K562 (cell line): ENCODE results near the gene XIRP1. TPM values are rescaled to one million over a fixed set of nuclear protein-coding genes. Genes with fewer than 3 reads are reported as not detected.

Source experiments
- CBFA2T2 ChIP-seq: fragments of 450-650 bp; conservative IDR thresholded peaks from 2 replicates; pipeline ENCODE4 v1.6.1; 2017; ENCODE audit warnings: mild to moderate bottlenecking
- CBFA2T3 ChIP-seq: fragments of 450-650 bp; IDR thresholded peaks from 2 replicates; pipeline ENCODE4 v1.6.1; 2017
- CREM ChIP-seq: IDR thresholded peaks from 2 replicates; pipeline ENCODE4 v1.6.1; 2014; ENCODE audit warnings: antibody characterized with exemption, low read depth
- FOXP1 ChIP-seq: sonication (generic); formaldehyde crosslinking; IDR thresholded peaks from 2 replicates; pipeline ENCODE4 v1.8.0; 2022; ENCODE audit warnings: mild to moderate bottlenecking, missing genetic modification reagents
- HDAC6 ChIP-seq: IDR thresholded peaks from 2 replicates; pipeline ENCODE4 v1.6.1; 2012; ENCODE audit warnings: low read depth, mild to moderate bottlenecking, control low read depth, inconsistent platforms, low read length, moderate library complexity
- HIVEP1 ChIP-seq: fragments of 250-450 bp; sonication (Bioruptor Pico); IDR thresholded peaks from 2 replicates; pipeline ENCODE4 v1.4.0; 2020; ENCODE audit warnings: mild to moderate bottlenecking
- NFE2 ChIP-seq: IDR thresholded peaks from 2 replicates; pipeline ENCODE4 v1.6.1; 2014; ENCODE audit warnings: antibody characterized with exemption, low read depth
- PPARD ChIP-seq: fragments of 250-450 bp; sonication (Bioruptor Pico); IDR thresholded peaks from 2 replicates; pipeline ENCODE4 v1.8.0; 2022; ENCODE audit warnings: inconsistent platforms, mild to moderate bottlenecking, moderate library complexity
- RBBP5 ChIP-seq: fragments of 200-600 bp; sonication (generic); IDR thresholded peaks from 2 replicates; pipeline ENCODE4 v1.6.1; 2012; ENCODE audit warnings: borderline replicate concordance, mild to moderate bottlenecking, low read length, control low read depth, inconsistent platforms; ENCODE audit not compliant: insufficient read depth, poor library complexity, severe bottlenecking
- RBM25 ChIP-seq: fragments of 200-400 bp; formaldehyde crosslinking; IDR thresholded peaks from 2 replicates; pipeline ENCODE4 v1.6.1; 2018; ENCODE audit warnings: low read length, low read depth, moderate library complexity; ENCODE audit not compliant: severe bottlenecking
- STAT5A ChIP-seq: IDR thresholded peaks from 2 replicates; pipeline ENCODE4 v1.6.1; 2012; ENCODE audit warnings: low read length, inconsistent platforms, borderline replicate concordance
- TAF1 ChIP-seq: IDR thresholded peaks from 2 replicates; pipeline ENCODE4 v1.6.1; 2011; ENCODE audit warnings: mild to moderate bottlenecking, low read length, moderate library complexity; ENCODE audit not compliant: insufficient read depth, control insufficient read depth, severe bottlenecking; ENCODE audit errors: extremely low read depth
- VEZF1 ChIP-seq: fragments of 200-800 bp; sonication (Bioruptor generic); IDR thresholded peaks from 2 replicates; pipeline ENCODE4 v1.6.1; 2017; ENCODE audit warnings: missing genetic modification characterization, missing compliant biosample characterization
- ZBTB33 ChIP-seq: sonication (generic); formaldehyde crosslinking; IDR thresholded peaks from 2 replicates; pipeline ENCODE4 v1.8.1; 2023; ENCODE audit warnings: mild to moderate bottlenecking, missing genetic modification reagents
- ZNF76 ChIP-seq: fragments of 250-450 bp; sonication (Bioruptor Pico); IDR thresholded peaks from 2 replicates; pipeline ENCODE4 v1.4.0; 2020; ENCODE audit warnings: mild to moderate bottlenecking, moderate library complexity, borderline replicate concordance
- polyA plus RNA-seq, 8 experiments: library from polyadenylated mRNA; depleted of rRNA in 4 of 8; stranded (reverse) in 5 of 8; unstranded in 3 of 8; fragments of >200 nt; fragmentation: Nextera tagmentation in 2 of 8; fragmentation: Illumina TruSeq in 1 of 8; extraction: Ambion mirVana in 2 of 8; extraction: Trizol in 1 of 8; gene quantifications; 2 replicates each; pipeline versions ENCODE4 v1.2.1 to v1.2.3, GENCODE V29; 2011 to 2014; ENCODE audit warnings: inconsistent platforms in 1 of 8, missing spikeins in 1 of 8
- total RNA-seq, 7 experiments: library from RNA; depleted of rRNA in 6 of 7; stranded (reverse); fragments of >200 nt in 6 of 7; fragmentation: Illumina TruSeq in 2 of 7; extraction: Trizol in 2 of 7; gene quantifications; 2 replicates each; pipeline versions ENCODE4 v1.2.1 to v1.2.3, GENCODE V29; 2011 to 2021; ENCODE audit warnings: low replicate concordance in 1 of 7

XIRP1 gene
- total and polyA plus RNA-seq, 9 of the 15 experiments (the other 6 are each of a cell fraction or from before 2014, with no cell fraction given), result 0.03 to 0.27 (median 0.08) TPM; not detected in 3

DNA sequence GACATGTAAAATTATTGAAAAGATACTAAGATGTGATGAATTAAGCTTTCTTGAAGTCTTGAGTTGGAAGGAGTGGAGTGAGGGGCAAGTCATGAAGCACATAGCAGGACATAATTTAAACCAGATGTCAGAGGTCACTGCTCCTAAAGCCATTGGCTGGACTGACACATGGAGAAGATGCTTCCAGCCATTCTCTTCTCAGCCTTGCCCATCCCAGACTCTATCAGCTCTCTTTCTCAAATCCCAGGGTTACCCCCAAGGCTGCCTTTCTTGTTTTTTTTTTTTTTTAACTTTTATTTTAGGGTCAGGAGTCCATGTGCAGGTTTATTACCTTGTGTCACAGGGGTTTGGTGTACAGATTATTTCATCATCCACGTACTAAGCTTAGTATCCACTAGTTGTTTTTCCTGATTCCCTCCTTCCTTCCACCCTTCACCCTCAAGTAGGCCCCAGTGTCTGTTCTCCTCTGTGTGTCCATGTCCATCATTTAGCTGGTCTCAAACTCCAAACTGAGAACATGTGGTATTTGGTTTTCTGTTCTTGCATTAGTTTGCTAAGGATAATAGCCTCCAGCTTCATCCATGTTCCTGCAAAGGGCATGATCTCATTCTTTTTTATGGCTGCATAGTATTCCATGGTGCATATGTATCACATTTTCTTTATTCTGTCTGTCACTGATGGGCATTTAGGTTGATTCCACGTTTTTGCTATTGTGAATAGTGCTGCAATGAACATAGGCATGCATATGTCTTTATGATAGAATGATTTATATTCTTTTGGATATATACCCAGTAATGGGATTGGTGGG lies 18.9 kb downstream of the XIRP1 start (continued):
- TF ChIP-seq ZBTB33 (CRISPR knock-in tag), result no peak
- TF ChIP-seq RBBP5, result no peak
- TF ChIP-seq FOXP1 (CRISPR knock-in tag), result no peak
- no peak for TF ChIP-seq CBFA2T2
- no peak for TF ChIP-seq VEZF1
- TF ChIP-seq RBM25, result peak; percentile 25
- no peak for TF ChIP-seq PPARD (CRISPR knock-in tag)
- TF ChIP-seq STAT5A, result no peak
- TF ChIP-seq CREM, result no peak
- TF ChIP-seq ZNF76 (CRISPR knock-in tag), result no peak
- TF ChIP-seq NFE2, result no peak
- TF ChIP-seq HDAC6, result no peak
- TF ChIP-seq CBFA2T3, result no peak
- TF ChIP-seq TAF1, result no peak
- no peak for TF ChIP-seq HIVEP1 (CRISPR knock-in tag)
